Effector CD4-positive, alpha-beta T cell (primary cell): Measurements from ENCODE around the gene BRIP1.
"Not testable (repeated sequence)": the region's sequence is repeated elsewhere in the genome, so short reads cannot be mapped to it uniquely, and the experiment has no call there.

ENCODE experiments used
- DNase-seq: peaks from one replicate; pipeline ENCODE4 v3.0.0-alpha.2; 2020

BRIP1 gene

GRCh38 chr17:61689610-61690180 is 173.6 kb downstream of the BRIP1 start:
- no peak for DNase-seq

DNA sequence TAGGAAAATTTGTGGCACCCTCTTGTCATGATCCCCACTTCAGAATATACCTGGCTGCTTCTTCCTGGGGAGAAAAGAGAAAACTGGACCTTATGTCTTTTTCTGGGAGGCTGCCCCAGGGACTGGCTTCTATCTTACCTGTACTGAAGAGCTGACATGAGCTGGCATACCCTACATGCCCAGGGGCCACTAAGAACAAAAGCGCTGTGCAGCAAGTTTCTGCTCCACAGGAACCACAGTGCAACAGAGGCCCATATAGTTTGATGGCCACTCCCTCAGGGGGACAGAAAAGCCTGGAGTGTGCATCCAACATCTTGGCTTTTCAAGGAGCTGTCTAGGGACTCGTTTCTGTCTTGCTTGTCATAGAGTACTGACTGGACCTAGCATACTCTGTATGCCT is 175.6 kb downstream of the BRIP1 start:
- no peak for DNase-seq

DNA sequence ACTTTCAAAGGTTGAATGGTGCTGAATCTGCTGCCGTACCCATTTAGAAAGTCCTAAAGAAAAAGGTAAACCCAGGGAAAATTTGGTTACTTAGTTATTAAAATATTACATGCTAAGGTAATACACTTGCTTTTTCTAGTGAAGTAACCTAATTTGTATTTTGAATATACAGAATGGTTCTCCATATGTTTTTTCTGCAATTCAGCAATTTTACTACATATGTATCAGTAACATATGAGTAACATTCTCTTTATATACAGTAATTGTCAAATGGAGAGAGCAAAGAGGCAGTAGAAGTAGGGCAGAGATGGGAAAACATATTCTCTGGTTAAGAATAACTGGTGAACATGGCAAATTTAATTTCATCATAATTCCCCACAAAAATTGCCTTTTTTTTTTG is 177.2 kb downstream of the BRIP1 start:
- DNase-seq = no peak

DNA sequence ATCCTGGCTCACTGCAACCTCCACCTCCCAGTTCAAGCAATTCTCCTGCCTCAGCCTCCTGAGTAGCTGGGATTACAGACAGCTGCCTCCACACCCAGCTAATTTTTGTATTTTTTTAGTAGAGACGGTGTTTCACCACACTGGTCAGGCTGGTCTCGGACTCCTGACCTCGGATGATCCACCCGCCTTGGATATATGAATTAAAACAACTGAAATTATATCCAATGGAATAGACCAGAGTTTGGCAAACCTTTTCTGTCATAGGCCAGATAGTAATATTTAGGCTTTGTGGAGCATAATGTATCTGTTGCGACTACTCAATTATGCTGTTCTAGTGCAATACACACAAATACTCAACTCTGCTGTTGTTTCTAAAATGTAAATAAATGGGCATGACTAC is 178.5 kb downstream of the BRIP1 start:
- DNase-seq = no peak

- DNase-seq = no peak
These were observed 179.2 kb downstream of the BRIP1 start for GRCh38 chr17:61684172-61684571.

DNA sequence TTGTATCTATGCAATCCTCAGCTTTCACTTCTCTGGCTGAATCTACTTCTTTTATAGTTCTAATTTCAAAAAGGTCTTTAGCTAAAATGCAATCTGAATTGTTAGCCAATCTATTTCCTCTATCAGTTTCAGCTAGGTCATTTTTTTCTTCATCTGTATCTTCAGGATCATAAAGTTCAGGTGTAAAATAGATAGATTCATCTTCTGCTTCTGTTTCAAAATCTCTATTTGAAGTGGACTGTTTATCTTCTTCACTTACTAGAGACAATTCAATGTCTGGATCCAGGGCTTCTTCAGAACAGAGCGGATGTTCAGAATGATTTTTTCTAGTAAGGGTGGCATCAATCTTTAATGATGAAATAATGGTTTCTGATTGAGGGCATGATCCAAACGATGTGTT is 179.9 kb downstream of the BRIP1 start:
- DNase-seq = no peak

- DNase-seq = no peak
These were observed 182.4 kb downstream of the BRIP1 start for GRCh38 chr17:61680921-61681320.

DNA sequence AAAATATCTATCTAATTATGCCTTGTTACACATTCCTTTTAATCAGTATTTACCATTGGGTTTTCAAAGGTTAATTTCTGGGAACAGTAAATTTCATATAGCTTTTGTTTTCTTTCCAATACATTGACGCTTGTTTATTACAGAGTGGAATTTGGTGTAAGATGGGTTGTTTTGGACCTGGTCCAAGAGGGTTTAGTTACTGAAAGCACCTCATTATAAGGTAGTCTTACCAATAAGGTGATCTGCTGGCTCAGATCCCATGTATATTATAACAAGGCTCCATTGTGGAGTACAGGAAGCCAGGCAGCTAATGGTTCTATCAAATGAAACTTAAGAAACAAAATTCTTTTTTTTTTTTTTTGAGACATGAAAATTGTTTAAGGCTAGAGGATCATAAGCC is 185.0 kb downstream of the BRIP1 start:
- no peak for DNase-seq

DNA sequence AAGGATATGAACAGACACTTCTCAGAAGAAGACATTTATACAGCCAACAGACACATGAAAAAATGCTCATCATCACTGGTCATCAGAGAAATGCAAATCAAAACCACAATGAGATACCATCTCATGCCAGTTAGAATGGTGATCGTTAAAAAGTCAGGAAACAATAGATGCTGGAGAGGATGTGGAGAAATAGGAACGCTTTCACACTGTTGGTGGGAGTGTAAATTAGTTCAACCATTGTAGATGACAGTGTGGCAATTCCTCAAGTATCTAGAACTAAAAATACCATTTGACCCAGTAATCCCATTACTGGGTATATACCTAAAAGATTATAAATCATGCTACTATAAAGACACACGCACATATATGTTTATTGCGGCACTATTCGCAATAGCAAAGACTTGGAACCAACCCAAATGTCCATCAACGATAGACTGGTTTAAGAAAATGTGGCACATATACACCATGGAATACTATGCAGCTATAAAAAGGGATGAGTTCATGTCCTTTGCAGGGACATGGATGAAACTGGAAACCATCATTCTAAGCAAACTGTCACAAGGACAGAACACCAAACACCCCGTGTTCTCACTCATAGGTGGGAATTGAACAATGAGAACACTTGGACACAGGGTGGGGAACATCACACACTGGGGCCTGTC is 186.0 kb downstream of the BRIP1 start:
- not testable (repeated sequence) for DNase-seq

DNA sequence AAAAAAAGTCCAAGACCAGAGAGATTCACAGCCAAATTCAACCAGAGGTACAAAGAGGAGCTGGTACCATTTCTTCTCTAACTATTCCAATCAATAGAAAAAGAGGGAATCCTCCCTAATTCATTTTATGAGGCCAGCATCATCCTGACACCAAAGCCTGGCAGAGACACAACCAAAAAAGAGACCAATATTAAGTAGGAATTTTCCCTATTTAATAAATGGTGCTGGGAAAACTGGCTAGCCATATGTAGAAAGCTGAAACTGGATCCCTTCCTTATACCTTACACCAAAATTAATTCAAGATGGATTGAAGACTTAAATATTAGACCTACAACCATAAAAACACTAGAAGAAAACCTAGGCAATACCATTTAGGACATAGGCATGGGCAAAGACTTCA is 186.8 kb downstream of the BRIP1 start:
- DNase-seq = not testable (repeated sequence)

- not testable (repeated sequence) for DNase-seq
These were observed 188.7 kb downstream of the BRIP1 start for GRCh38 chr17:61674609-61675008.

DNA sequence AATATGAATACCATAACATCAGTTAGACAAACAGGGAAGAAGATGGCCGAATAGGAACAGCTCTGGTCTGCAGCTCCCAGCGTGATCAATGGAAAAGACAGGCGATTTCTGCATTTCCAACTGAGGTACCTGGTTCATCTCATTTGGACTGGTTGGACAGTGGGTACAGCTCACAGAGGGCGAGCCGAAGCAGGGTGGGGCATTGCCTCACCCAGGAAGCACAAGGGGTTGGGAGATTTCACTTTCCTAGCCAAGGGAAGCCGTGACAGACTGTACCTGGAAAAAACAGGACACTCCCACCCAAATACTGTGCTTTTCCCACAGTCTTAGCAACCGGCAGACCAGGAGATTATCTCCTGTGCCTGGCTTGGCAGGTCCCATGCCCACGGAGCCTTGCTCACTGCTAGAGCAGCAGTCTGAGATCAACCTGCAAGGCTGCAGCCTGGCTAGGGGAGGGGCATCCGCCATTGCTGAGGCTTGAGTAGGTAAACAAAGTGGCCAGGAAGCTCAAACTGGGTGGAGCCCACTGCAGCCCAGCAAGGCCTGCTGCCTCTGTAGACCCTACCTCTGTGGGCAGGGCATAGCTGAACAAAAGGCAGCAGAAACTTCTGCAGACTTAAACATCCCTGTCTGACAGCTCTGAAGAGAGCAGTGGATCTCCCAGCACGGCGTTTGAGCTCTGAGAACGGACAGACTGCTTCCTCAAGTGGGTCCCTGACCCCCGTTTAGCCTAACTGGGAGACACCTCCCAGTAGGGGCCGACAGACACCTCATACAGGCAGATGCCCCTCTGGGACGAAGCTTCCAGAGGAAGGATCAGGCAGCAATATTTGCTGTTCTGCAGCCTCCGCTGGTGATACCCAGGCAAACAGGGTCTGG is 190.1 kb downstream of the BRIP1 start:
- not testable (repeated sequence) for DNase-seq

GRCh38 chr17:61672140-61672539 is 191.2 kb downstream of the BRIP1 start:
- no peak for DNase-seq

DNA sequence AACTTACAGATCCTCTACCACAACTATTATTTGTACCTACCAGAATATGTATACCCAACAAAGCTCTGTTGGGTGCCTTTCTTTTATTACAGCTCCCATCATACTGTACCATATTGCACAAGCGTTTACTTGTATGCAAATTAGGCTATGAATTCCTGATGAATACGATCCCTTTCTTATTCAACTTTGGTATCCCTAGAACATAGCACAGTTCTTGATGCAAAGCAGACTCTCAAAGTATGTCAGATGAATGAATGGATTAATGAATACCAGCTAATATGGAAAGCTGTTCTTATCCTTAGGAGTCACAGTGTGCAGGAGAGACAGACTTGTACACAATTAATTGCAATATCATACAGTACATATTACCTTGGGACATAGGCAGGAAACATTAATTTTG is 192.6 kb downstream of the BRIP1 start:
- DNase-seq = no peak

- DNase-seq = no peak
These were observed 193.8 kb downstream of the BRIP1 start for GRCh38 chr17:61669522-61669921.

- DNase-seq = no peak
These were observed 194.8 kb downstream of the BRIP1 start for GRCh38 chr17:61668486-61668885.

DNA sequence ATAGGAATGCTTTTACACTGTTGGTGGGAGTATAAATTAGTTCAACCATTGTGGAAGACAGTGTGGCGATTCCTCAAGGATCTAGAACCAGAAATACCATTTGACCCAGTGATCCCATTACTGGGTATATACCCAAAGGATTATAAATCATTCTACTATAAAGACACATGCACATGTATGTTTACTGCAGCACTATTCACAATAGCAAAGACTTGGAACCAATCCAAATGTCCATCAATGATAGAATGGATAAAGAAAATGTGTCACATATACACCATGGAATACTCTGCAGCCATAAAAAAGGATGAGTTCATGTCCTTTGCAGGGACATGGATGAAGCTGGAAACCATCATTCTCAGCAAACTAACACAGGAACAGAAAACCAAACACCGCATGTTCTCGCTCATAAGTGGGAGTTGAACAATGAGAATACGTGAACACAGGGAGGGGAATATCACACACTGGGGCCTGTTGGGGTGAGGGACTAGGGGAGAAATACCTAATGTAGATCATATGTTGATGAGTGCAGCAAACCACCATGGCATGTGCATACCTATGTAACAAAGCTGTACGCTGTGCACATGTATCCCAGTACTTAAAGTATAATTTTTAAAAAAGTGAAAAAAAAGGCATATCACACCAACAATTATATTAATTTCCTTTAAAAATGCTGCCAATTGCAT is 196.8 kb downstream of the BRIP1 start:
- not testable (repeated sequence) for DNase-seq

DNA sequence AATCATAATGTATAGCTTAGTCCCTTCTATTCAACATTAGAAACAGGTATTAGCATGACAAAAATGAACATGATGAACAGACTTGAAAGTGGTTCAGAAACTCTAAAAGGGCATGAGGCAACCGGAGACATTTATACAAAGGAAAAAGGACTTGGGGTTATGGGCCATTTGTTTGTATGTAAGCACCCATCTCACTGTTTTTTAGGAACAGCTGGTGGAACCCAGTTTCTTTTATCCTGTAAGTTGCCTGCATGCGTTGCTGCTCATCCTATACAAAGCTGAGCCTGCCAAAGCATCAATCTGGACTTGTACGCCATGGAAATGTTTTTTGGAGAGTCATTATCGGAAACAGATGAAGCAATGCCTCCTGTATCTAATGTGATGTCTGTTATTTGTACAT is 200.0 kb downstream of the BRIP1 start:
- no peak for DNase-seq

DNA sequence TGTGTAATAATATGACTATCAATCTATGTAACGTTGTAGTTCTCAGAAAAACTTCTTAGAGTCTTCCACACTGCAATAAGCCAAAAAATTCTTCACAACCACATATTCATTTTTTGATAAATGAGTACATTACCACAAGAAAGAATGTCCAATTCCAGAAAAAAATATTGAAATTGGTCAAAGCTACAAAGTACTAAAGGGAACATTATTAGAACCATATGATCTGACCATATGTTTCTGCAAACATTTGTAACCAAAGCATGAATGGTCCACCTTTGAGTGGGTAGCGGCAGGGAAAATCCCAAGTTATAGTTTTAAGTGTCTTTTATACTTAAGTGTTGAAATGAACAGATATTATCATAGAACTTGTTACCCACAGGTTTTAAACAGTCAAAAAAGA is 200.6 kb downstream of the BRIP1 start:
- DNase-seq = no peak

DNA sequence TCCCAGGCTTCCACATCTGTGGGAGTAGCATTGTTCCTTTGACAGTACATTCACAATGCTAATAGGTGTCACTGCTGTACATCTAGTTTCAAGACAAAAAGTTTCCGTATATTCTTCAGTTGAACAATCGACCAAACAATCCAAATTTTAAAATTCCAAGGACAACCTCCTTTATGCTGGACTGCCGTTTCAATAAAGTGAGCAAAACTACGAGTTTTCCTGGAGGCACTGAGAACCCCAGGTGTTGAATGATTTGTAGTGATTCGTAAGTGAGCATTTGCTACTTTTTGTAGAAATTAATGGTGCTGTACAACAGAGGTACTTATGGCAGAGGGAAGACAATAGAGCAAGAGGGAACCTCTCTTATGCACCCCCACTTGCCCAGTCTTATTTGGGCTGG is 201.1 kb downstream of the BRIP1 start:
- DNase-seq = no peak

DNA sequence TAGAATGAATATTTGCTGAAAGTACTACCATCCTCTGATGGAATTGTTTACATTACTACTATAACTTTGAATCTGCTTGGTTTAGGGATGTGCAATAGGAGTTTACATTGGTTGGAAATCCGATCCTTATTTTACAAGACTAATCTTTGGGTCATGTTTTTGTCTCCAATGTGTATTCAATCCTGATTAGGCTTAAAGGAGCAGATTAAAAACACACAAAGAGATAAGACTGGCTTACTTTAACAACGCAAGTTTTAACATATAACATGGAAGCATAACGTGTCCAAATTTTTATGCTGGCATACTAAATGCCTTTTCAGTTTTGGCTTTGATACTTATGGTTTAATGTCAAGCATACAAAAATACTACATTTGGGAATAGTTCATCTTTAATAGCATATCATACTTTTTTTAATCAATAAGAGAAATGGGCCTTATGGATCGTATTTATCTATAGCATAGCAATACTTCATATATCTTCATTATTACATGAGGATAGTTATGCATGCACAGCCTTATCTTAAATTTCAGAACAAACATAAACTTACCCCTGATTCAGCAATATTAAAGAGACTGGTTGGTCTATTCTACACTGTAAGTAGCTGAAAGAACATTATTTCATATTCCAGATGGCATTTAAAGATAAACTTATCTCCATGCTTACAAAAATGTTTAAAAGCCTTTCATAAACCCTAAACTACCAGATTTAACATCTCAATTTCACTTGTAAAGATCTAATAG is 202.4 kb downstream of the BRIP1 start:
- DNase-seq = no peak

- DNase-seq = no peak
These were observed 203.9 kb downstream of the BRIP1 start for GRCh38 chr17:61659437-61659836.

- no peak for DNase-seq
These were observed 205.1 kb downstream of the BRIP1 start for GRCh38 chr17:61658183-61658582.
